H1 (cell line): ENCODE measurements around the gene ANKRD7. TPM values are rescaled to one million over a fixed set of nuclear protein-coding genes. Genes with fewer than 3 reads are reported as not detected.

Experiments
- CTCF ChIA-PET: fragments of 300-600 bp; sonication (Branson Sonifier 250); formaldehyde crosslinking; loops from one replicate; lab custom pipeline; 2021; ENCODE audit not compliant: partially characterized antibody; lab: Charles Lee
- POLR2A ChIA-PET: fragments of 300-600 bp; sonication (Branson Sonifier 250); formaldehyde crosslinking; loops from one replicate; lab custom pipeline; 2021; ENCODE audit warnings: inconsistent platforms; ENCODE audit not compliant: partially characterized antibody; lab: Charles Lee
- DNase-seq, 2 experiments: peaks; one replicate each; pipeline versions ENCODE4 v3.0.0 to v3.0.0-alpha.2; 2010 to 2022; ENCODE audit warnings: low spot score in 2 of 2, low read depth in 1 of 2, mixed read lengths in 1 of 2
- FAIRE-seq: peaks from 2 replicates; lab custom pipeline; 2011; peaks lifted over from hg19 to GRCh38; lab: Jason Lieb, UNC
- H2AFZ ChIP-seq: 2 replicates; pipeline ENCODE4 v1.8.1; 2012; ENCODE audit warnings: low read length, inconsistent platforms
- H2AK5ac ChIP-seq: 2 replicates; pipeline ENCODE4 v1.6.1; 2013; ENCODE audit warnings: low read depth, low read length
- H2BK120ac ChIP-seq: replicated peaks from 2 replicates; pipeline ENCODE3; 2013; ENCODE audit warnings: low read depth, low read length, inconsistent platforms
- H2BK12ac ChIP-seq: 2 replicates; pipeline ENCODE4 v1.6.1; 2013; ENCODE audit warnings: low read depth, low read length
- H2BK15ac ChIP-seq: 2 replicates; pipeline ENCODE4 v1.6.1; 2013; ENCODE audit warnings: low read length
- H2BK20ac ChIP-seq: 2 replicates; pipeline ENCODE4 v1.6.1; 2013; ENCODE audit warnings: low read length
- H2BK5ac ChIP-seq: 2 replicates; pipeline ENCODE4 v1.6.1; 2013; ENCODE audit warnings: low read depth, low read length
- H3K14ac ChIP-seq: 2 replicates; pipeline ENCODE4 v1.6.1; 2013; ENCODE audit warnings: inconsistent platforms; ENCODE audit not compliant: insufficient read length
- H3K18ac ChIP-seq: 2 replicates; pipeline ENCODE4 v1.6.1; 2013; ENCODE audit warnings: low read length; ENCODE audit errors: extremely low read depth
- H3K23ac ChIP-seq: 2 replicates; pipeline ENCODE4 v1.6.1; 2013; ENCODE audit warnings: inconsistent platforms; ENCODE audit not compliant: insufficient read length
- H3K23me2 ChIP-seq: 2 replicates; pipeline ENCODE4 v1.6.1; 2013; ENCODE audit warnings: low read depth, low read length
- H3K27ac ChIP-seq: 2 replicates; pipeline ENCODE4 v1.6.1; 2011; ENCODE audit warnings: low read depth, low read length, inconsistent platforms
- H3K27me3 ChIP-seq, 4 experiments: replicated peaks in 1 of 4; 1 replicate in 1 of 4; 2 replicates in 3 of 4; pipeline versions ENCODE4 v1.6.1 to v1.8.1; 2011 to 2013; ENCODE audit warnings: low read length in 3 of 4, mild to moderate bottlenecking in 3 of 4, inconsistent platforms in 2 of 4, mixed read lengths in 2 of 4, moderate library complexity in 1 of 4; ENCODE audit not compliant: control insufficient read depth in 3 of 4, insufficient read depth in 3 of 4; ENCODE audit errors: extremely low read depth in 1 of 4
- H3K36me3 ChIP-seq, 4 experiments: 2 replicates each; pipeline versions ENCODE4 v1.6.1 to v1.8.1; 2011 to 2013; ENCODE audit warnings: mild to moderate bottlenecking in 4 of 4, low read length in 3 of 4, moderate library complexity in 2 of 4, control low read depth in 1 of 4, inconsistent platforms in 1 of 4; ENCODE audit not compliant: insufficient read depth in 4 of 4, control insufficient read depth in 2 of 4
- H3K4ac ChIP-seq: replicated peaks from 2 replicates; pipeline ENCODE3; 2013; ENCODE audit warnings: low read length, low read depth, mixed read lengths, inconsistent platforms; ENCODE audit not compliant: insufficient read length
- H3K4me1 ChIP-seq, 4 experiments: replicated peaks in 1 of 4; 1 replicate in 1 of 4; 2 replicates in 3 of 4; pipeline versions ENCODE4 v1.6.1 to v1.8.1; 2011 to 2013; ENCODE audit warnings: low read length in 3 of 4, inconsistent platforms in 2 of 4, mixed read lengths in 1 of 4; ENCODE audit not compliant: insufficient read depth in 4 of 4, control insufficient read depth in 3 of 4
- H3K4me2 ChIP-seq, 2 experiments: 2 replicates each; pipeline versions ENCODE4 v1.6.1 to v1.8.1; 2011 to 2013; ENCODE audit warnings: low read depth in 2 of 2, low read length in 2 of 2, control low read depth in 1 of 2, inconsistent platforms in 1 of 2, mild to moderate bottlenecking in 1 of 2; ENCODE audit not compliant: insufficient read depth in 1 of 2
- H3K4me3 ChIP-seq, 4 experiments: fragments of 200-600, 300-600 bp in 1 of 4; sonication (generic), shearing (Covaris generic), sonication (Bioruptor Twin) in 1 of 4; 2 replicates each; pipeline versions ENCODE4 v1.5.1 to v1.8.1; 2011 to 2016; ENCODE audit warnings: low read length in 4 of 4, low read depth in 3 of 4, control low read depth in 2 of 4, inconsistent platforms in 2 of 4, mild to moderate bottlenecking in 2 of 4, mixed read lengths in 1 of 4, moderate library complexity in 1 of 4; ENCODE audit not compliant: insufficient read depth in 2 of 4; ENCODE audit errors: extremely low read depth in 1 of 4
- H3K56ac ChIP-seq: replicated peaks from 2 replicates; pipeline ENCODE3; 2013; ENCODE audit warnings: low read depth, mild to moderate bottlenecking, mixed read lengths, low read length, inconsistent platforms; ENCODE audit not compliant: insufficient read length
- H3K79me1 ChIP-seq: 2 replicates; pipeline ENCODE4 v1.6.1; 2013; ENCODE audit warnings: low read depth, low read length, control low read depth
- H3K79me2 ChIP-seq, 2 experiments: 2 replicates each; pipeline versions ENCODE4 v1.6.1 to v1.8.1; 2012 to 2013; ENCODE audit warnings: low read length in 2 of 2, mild to moderate bottlenecking in 2 of 2, inconsistent platforms in 1 of 2; ENCODE audit not compliant: insufficient read depth in 2 of 2, control insufficient read depth in 1 of 2
- H3K9ac ChIP-seq, 4 experiments: replicated peaks in 1 of 4; 1 replicate in 1 of 4; 2 replicates in 3 of 4; pipeline versions ENCODE4 v1.6.1 to v1.8.1; 2011 to 2013; ENCODE audit warnings: low read depth in 3 of 4, low read length in 3 of 4, control low read depth in 2 of 4, mild to moderate bottlenecking in 2 of 4, moderate library complexity in 2 of 4, inconsistent platforms in 1 of 4; ENCODE audit errors: extremely low read depth in 1 of 4
- H3K9me3 ChIP-seq, 2 experiments: 2 replicates each; pipeline versions ENCODE4 v1.6.1 to v1.8.1; 2012 to 2013; ENCODE audit warnings: mild to moderate bottlenecking in 2 of 2, moderate library complexity in 2 of 2, control low read depth in 1 of 2, inconsistent platforms in 1 of 2, low read depth in 1 of 2, low read length in 1 of 2, mixed read lengths in 1 of 2; ENCODE audit not compliant: insufficient read depth in 2 of 2
- H4K20me1 ChIP-seq, 2 experiments: replicated peaks in 1 of 2; 2 replicates each; pipeline versions ENCODE3 to v1.8.1; 2011 to 2013; ENCODE audit warnings: inconsistent platforms in 2 of 2, low read length in 2 of 2, mild to moderate bottlenecking in 1 of 2; ENCODE audit not compliant: insufficient read depth in 2 of 2, control insufficient read depth in 1 of 2
- H4K5ac ChIP-seq: 2 replicates; pipeline ENCODE4 v1.6.1; 2013; ENCODE audit warnings: low read length, low read depth, mixed read lengths, inconsistent platforms; ENCODE audit not compliant: insufficient read length
- H4K8ac ChIP-seq: 2 replicates; pipeline ENCODE4 v1.8.0; 2013; ENCODE audit warnings: mild to moderate bottlenecking, moderate library complexity, low read length, inconsistent platforms; ENCODE audit not compliant: insufficient read depth; ENCODE audit errors: extremely low read depth
- H4K91ac ChIP-seq: replicated peaks from 2 replicates; pipeline ENCODE3; 2013; ENCODE audit warnings: low read length, mixed read lengths, inconsistent platforms; ENCODE audit not compliant: insufficient read length
- ASH2L ChIP-seq: fragments of 200-600, 300-600 bp; sonication (generic); IDR thresholded peaks from one replicate; pipeline ENCODE4 v1.7.1; 2017; ENCODE audit warnings: low read length
- ATF2 ChIP-seq: IDR thresholded peaks from 2 replicates; pipeline ENCODE4 v1.6.1; 2012; ENCODE audit warnings: low read length, inconsistent platforms
- ATF3 ChIP-seq: IDR thresholded peaks from 2 replicates; pipeline ENCODE4 v1.6.1; 2011; ENCODE audit warnings: low read depth, mild to moderate bottlenecking, low read length; ENCODE audit not compliant: insufficient read depth
- CREB1 ChIP-seq: IDR thresholded peaks from 2 replicates; pipeline ENCODE4 v1.6.1; 2012; ENCODE audit warnings: inconsistent platforms
- CTBP2 ChIP-seq: IDR thresholded peaks from 2 replicates; pipeline ENCODE4 v1.7.0; 2011; ENCODE audit warnings: borderline replicate concordance, mild to moderate bottlenecking, moderate library complexity, mixed read lengths, low read length; ENCODE audit not compliant: insufficient read depth, insufficient read length
- KDM5A ChIP-seq: fragments of 200-600 bp; IDR thresholded peaks from 2 replicates; pipeline ENCODE4 v1.7.1; 2012; ENCODE audit warnings: mild to moderate bottlenecking, low read length, inconsistent platforms, mixed read lengths
- MAX ChIP-seq: IDR thresholded peaks from 2 replicates; pipeline ENCODE4 v1.6.1; 2012; ENCODE audit warnings: inconsistent platforms
- POLR2AphosphoS5 ChIP-seq: IDR thresholded peaks from 2 replicates; pipeline ENCODE4 v1.6.1; 2011; ENCODE audit warnings: low read depth, low read length
- SIX5 ChIP-seq: IDR thresholded peaks from 2 replicates; pipeline ENCODE4 v1.6.1; 2011; ENCODE audit warnings: mild to moderate bottlenecking, low read depth, low read length
- SP2 ChIP-seq: IDR thresholded peaks from 2 replicates; pipeline ENCODE4 v1.6.1; 2012; ENCODE audit warnings: mild to moderate bottlenecking, low read length, inconsistent platforms
- SUZ12 ChIP-seq: fragments of 200-600 bp; sonication (generic); IDR thresholded peaks from 2 replicates; pipeline ENCODE4 v1.6.1; 2012; ENCODE audit warnings: mild to moderate bottlenecking, inconsistent platforms, low read length, moderate library complexity, mixed read lengths
- TAF7 ChIP-seq: optimal IDR thresholded peaks from 2 replicates; pipeline ENCODE3; 2011; ENCODE audit warnings: low read depth, mild to moderate bottlenecking, inconsistent platforms, low read length, moderate library complexity, borderline replicate concordance
- TEAD4 ChIP-seq: IDR thresholded peaks from 2 replicates; pipeline ENCODE4 v1.6.1; 2012; ENCODE audit warnings: low read depth, low read length, inconsistent platforms, mixed read lengths
- WGBS, 2 experiments: shearing (Covaris generic) in 1 of 2; methylation state at CpG; one replicate each; pipeline versions ENCODE4 v1.1.6 to v1.1.7; 2013 to 2015; ENCODE audit warnings: low lambda C conversion rate in 2 of 2, mixed read lengths in 2 of 2, inconsistent platforms in 1 of 2, low coverage in 1 of 2, missing lambda C conversion rate in 1 of 2; ENCODE audit not compliant: insufficient replicate concordance in 2 of 2, insufficient coverage in 1 of 2, insufficient read length in 1 of 2; ENCODE audit errors: extremely low coverage in 1 of 2, missing lambda C conversion rate in 1 of 2; 5-methylcytosine and 5-hydroxymethylcytosine counted together
- polyA plus RNA-seq, 7 experiments: library from polyadenylated mRNA; depleted of rRNA in 3 of 7; stranded (reverse) in 5 of 7; unstranded in 2 of 7; fragments of >200 nt in 5 of 7; fragments of 200-250 nt in 2 of 7; gene quantifications; 1 replicate in 5 of 7; 2 replicates in 1 of 7; 4 replicates in 1 of 7; pipeline versions ENCODE4 v1.2.1 to v1.2.3, GENCODE V29; 2011 to 2013; ENCODE audit warnings: missing spikeins in 2 of 7, mixed read lengths in 2 of 7
- total RNA-seq: library from RNA; stranded (reverse); fragmentation: NEBNext Ultra II Directional; extraction: Animal tissue kit (Norgen Biotek cat#: 25700); gene quantifications from 2 replicates; pipeline ENCODE4 v1.2.1, GENCODE V29; 2021

The ANKRD7 gene
- total and polyA plus RNA-seq, 2 of the 8 experiments (the other 6 are each of a cell fraction or from before 2014, with no cell fraction given) = not detected

GRCh38 chr7:118217210-118217619, 7.3 kb upstream of the ANKRD7 start:
- no peak overlapping the region for H2BK15ac ChIP-seq
- ChIA-PET POLR2A (no interaction called here), CTCF (no interaction called here)
- H3K36me3 ChIP-seq = no peaks in the 10 kb centered on the region
- DNase-seq (no peak), FAIRE-seq (no peak)
- no peak overlapping the region for H3K4me3 ChIP-seq
- H3K79me2 ChIP-seq = no peaks in the 10 kb centered on the region
- H3K27me3 ChIP-seq = no peaks in the 10 kb centered on the region
- H2BK12ac ChIP-seq = no peak overlapping the region
- H3K4me1 ChIP-seq = no peaks in the 10 kb centered on the region
- no peaks in the 10 kb centered on the region for H3K9me3 ChIP-seq
- H2BK120ac ChIP-seq = no peak overlapping the region
- no peak overlapping the region for H3K23ac ChIP-seq
- no peak overlapping the region for H3K14ac ChIP-seq
- no peak overlapping the region for H4K91ac ChIP-seq
- H2AK5ac ChIP-seq = no peak overlapping the region
- H3K23me2 ChIP-seq = no peaks in the 10 kb centered on the region
- H4K5ac ChIP-seq = no peak overlapping the region
- no peak overlapping the region for H3K56ac ChIP-seq
- H3K18ac ChIP-seq = no peak overlapping the region
- 89% methylated on average over 1 of the region's 1 CpG; no CpG with 5 or more reads in 1 of the 2 experiments for WGBS, 2 experiments
- no peak overlapping the region for H3K27ac ChIP-seq
- no peaks in the 10 kb centered on the region for H4K20me1 ChIP-seq
- no peaks in the 10 kb centered on the region for H3K79me1 ChIP-seq
- no peak overlapping the region for H4K8ac ChIP-seq
- no peak overlapping the region for H3K9ac ChIP-seq
- no peak overlapping the region for H2AFZ ChIP-seq
- H3K4ac ChIP-seq = no peak overlapping the region
- no peak overlapping the region for H2BK20ac ChIP-seq
- no peak overlapping the region for H3K4me2 ChIP-seq
- H2BK5ac ChIP-seq = no peak overlapping the region
- no peak for TF ChIP-seq KDM5A
- no peak for TF ChIP-seq SIX5
- TF ChIP-seq TAF7 = no peak
- TF ChIP-seq CREB1 = no peak
- no peak for TF ChIP-seq CTBP2
- TF ChIP-seq TEAD4 = no peak
- no peak for TF ChIP-seq POLR2AphosphoS5
- no peak for TF ChIP-seq ATF2
- TF ChIP-seq SUZ12 = no peak
- TF ChIP-seq SP2 = no peak
- TF ChIP-seq ASH2L = no peak
- TF ChIP-seq ATF3 = no peak
- TF ChIP-seq MAX = no peak
